GM21526 (cell line): Measurements from ENCODE around the gene ST3GAL2.
"Not testable (repeated sequence)": the region's sequence is repeated elsewhere in the genome, so short reads cannot be mapped to it uniquely, and the experiment has no call there.

Experiments
- ATAC-seq: cut with Tn5 transposase; IDR thresholded peaks from one replicate; pipeline ENCODE4 v1.9.1; 2021; ENCODE audit warnings: moderate library complexity; ENCODE audit not compliant: unreplicated experiment, low FRiP score

ST3GAL2 gene

GRCh38 chr16:70419384-70420327 is 19.2 kb downstream of the ST3GAL2 start:
- no peak for ATAC-seq

- no peak for ATAC-seq
Measured at GRCh38 chr16:70418993-70419318, 19.9 kb downstream of the ST3GAL2 start.

GRCh38 chr16:70418274-70418992 is 20.5 kb downstream of the ST3GAL2 start:
- no peak for ATAC-seq

GRCh38 chr16:70417661-70418060 is 21.2 kb downstream of the ST3GAL2 start:
- ATAC-seq = no peak

- ATAC-seq = peak; percentile 70
Measured at GRCh38 chr16:70416748-70417616, 21.9 kb downstream of the ST3GAL2 start.

- ATAC-seq = not testable (repeated sequence)
Measured at GRCh38 chr16:70413572-70413971, 25.3 kb downstream of the ST3GAL2 start.

GRCh38 chr16:70412385-70412784 is 26.5 kb downstream of the ST3GAL2 start:
- no peak for ATAC-seq

GRCh38 chr16:70410734-70411133 is 28.2 kb downstream of the ST3GAL2 start:
- no peak for ATAC-seq

- no peak for ATAC-seq
Measured at GRCh38 chr16:70407811-70408274, 31.1 kb downstream of the ST3GAL2 start.

GRCh38 chr16:70406104-70406503 is 32.8 kb downstream of the ST3GAL2 start:
- ATAC-seq = not testable (repeated sequence)

GRCh38 chr16:70402916-70403659 is 35.8 kb downstream of the ST3GAL2 start:
- ATAC-seq = no peak

- no peak for ATAC-seq
Measured at GRCh38 chr16:70399951-70400350, 38.9 kb downstream of the ST3GAL2 start.

- ATAC-seq = no peak
Measured at GRCh38 chr16:70399381-70399780, 39.5 kb downstream of the ST3GAL2 start.

- no peak for ATAC-seq
Measured at GRCh38 chr16:70398177-70398743, 40.6 kb downstream of the ST3GAL2 start.

GRCh38 chr16:70396246-70396904 is 42.5 kb downstream of the ST3GAL2 start:
- no peak for ATAC-seq

GRCh38 chr16:70395345-70395901 is 43.5 kb downstream of the ST3GAL2 start:
- ATAC-seq = no peak

- ATAC-seq = no peak
Measured at GRCh38 chr16:70394853-70395252, 44.0 kb downstream of the ST3GAL2 start.

- no peak for ATAC-seq
Measured at GRCh38 chr16:70393662-70394061, 45.2 kb downstream of the ST3GAL2 start.

GRCh38 chr16:70392606-70393005 is 46.3 kb downstream of the ST3GAL2 start:
- no peak for ATAC-seq
